ENCODE measurements around the gene CFAP52.
"Not testable (repeated sequence)": the region's sequence is repeated elsewhere in the genome, so short reads cannot be mapped to it uniquely, and the experiment has no call there.

The CFAP52 gene

GRCh38 chr17:9646546-9646885 lies 70.1 kb downstream of the CFAP52 start:
- no peak for DNase-seq (ENCODE audit: low read depth)

- DNase-seq (ENCODE audit: low read depth): no peak
Observed at GRCh38 chr17:9647014-9647413, 70.6 kb downstream of the CFAP52 start.

GRCh38 chr17:9648521-9649110 lies 72.2 kb downstream of the CFAP52 start:
- no peak for DNase-seq (ENCODE audit: low read depth)

- peak; percentile 85 for DNase-seq (ENCODE audit: low read depth)
Observed at GRCh38 chr17:9658593-9659211, 82.3 kb downstream of the CFAP52 start.

GRCh38 chr17:9661027-9661426 lies 84.6 kb downstream of the CFAP52 start:
- no peak for DNase-seq (ENCODE audit: low read depth)

- DNase-seq (ENCODE audit: low read depth): not testable (repeated sequence)
Observed at GRCh38 chr17:9663511-9663910, 87.1 kb downstream of the CFAP52 start.

- no peak for DNase-seq (ENCODE audit: low read depth)
Observed at GRCh38 chr17:9666461-9667050, 90.1 kb downstream of the CFAP52 start.

GRCh38 chr17:9668517-9668916 lies 92.1 kb downstream of the CFAP52 start:
- DNase-seq (ENCODE audit: low read depth): no peak

GRCh38 chr17:9669551-9670008 lies 93.1 kb downstream of the CFAP52 start:
- no peak for DNase-seq (ENCODE audit: low read depth)

GRCh38 chr17:9670596-9670995 lies 94.2 kb downstream of the CFAP52 start:
- DNase-seq (ENCODE audit: low read depth): no peak

- no peak for DNase-seq (ENCODE audit: low read depth)
Observed at GRCh38 chr17:9671559-9671958, 95.1 kb downstream of the CFAP52 start.

GRCh38 chr17:9672266-9672665 lies 95.8 kb downstream of the CFAP52 start:
- no peak for DNase-seq (ENCODE audit: low read depth)

GRCh38 chr17:9672691-9673090 lies 96.2 kb downstream of the CFAP52 start:
- DNase-seq (ENCODE audit: low read depth): no peak

GRCh38 chr17:9676084-9676483 lies 99.6 kb downstream of the CFAP52 start:
- no peak for DNase-seq (ENCODE audit: low read depth)

GRCh38 chr17:9676820-9677310 lies 100.4 kb downstream of the CFAP52 start:
- DNase-seq (ENCODE audit: low read depth): no peak

- DNase-seq (ENCODE audit: low read depth): no peak
Observed at GRCh38 chr17:9677411-9677810, 101.0 kb downstream of the CFAP52 start.

GRCh38 chr17:9677896-9678295 lies 101.5 kb downstream of the CFAP52 start:
- no peak for DNase-seq (ENCODE audit: low read depth)

GRCh38 chr17:9684955-9685621 lies 108.6 kb downstream of the CFAP52 start:
- no peak for DNase-seq (ENCODE audit: low read depth)

Measured in fibroblast of the conjunctiva (primary cell).